ENCODE results near the gene RAPGEF3.

DNA sequence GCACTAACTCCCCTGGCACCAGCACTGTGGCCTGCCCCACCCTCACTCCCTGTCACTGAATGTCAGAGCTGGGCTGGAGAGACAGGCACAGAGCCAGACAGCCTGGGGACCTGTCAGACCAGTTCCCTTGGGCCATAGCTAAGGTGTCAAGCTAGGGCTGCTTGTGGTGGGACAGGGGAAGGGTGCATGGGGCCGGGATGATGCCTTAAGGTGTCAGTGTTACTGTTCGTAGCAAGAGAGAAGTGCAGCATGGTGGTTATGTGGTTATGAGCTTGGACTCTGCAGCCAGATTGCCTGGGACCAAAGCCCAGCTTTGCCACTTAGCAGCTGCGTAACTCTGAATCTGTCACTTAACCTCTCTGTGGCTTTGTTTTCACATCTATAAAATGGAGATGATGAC lies 3.8 kb downstream of the RAPGEF3 start:
- TF ChIP-seq, protein P1, sequence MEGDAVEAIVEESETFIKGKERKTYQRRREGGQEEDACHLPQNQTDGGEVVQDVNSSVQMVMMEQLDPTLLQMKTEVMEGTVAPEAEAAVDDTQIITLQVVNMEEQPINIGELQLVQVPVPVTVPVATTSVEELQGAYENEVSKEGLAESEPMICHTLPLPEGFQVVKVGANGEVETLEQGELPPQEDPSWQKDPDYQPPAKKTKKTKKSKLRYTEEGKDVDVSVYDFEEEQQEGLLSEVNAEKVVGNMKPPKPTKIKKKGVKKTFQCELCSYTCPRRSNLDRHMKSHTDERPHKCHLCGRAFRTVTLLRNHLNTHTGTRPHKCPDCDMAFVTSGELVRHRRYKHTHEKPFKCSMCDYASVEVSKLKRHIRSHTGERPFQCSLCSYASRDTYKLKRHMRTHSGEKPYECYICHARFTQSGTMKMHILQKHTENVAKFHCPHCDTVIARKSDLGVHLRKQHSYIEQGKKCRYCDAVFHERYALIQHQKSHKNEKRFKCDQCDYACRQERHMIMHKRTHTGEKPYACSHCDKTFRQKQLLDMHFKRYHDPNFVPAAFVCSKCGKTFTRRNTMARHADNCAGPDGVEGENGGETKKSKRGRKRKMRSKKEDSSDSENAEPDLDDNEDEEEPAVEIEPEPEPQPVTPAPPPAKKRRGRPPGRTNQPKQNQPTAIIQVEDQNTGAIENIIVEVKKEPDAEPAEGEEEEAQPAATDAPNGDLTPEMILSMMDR (IDR thresholded peaks at IDR 0.05), result no peak
- TF ChIP-seq POLR2A (IDR thresholded peaks at IDR 0.05), result peak in 1 of 4 donors; percentile 23

All from upper lobe of left lung (tissue), 4 donors.